ENCODE measurements around the gene PDS5B.

- TF ChIP-seq CTCF (IDR thresholded peaks at IDR 0.05; ENCODE audit: poor library complexity) (no peak), EZH2phosphoT487 (IDR thresholded peaks at IDR 0.05; ENCODE audit: low read depth, severe bottlenecking, unreplicated experiment) (no peak), EZH2 (IDR thresholded peaks at IDR 0.05; ENCODE audit: borderline replicate concordance) (no peak)
Measured at GRCh38 chr13:32723987-32724386, 137.7 kb downstream of the PDS5B start.
